GM23248 (cell line): ENCODE measurements around the gene GPR173.

Source experiments
- EZH2 ChIP-seq: fragments of 200-600 bp; sonication (generic); IDR thresholded peaks from 2 replicates; pipeline ENCODE4 v1.6.1; 2018; ENCODE audit warnings: antibody characterized with exemption, mild to moderate bottlenecking; ENCODE audit not compliant: insufficient read depth, poor library complexity, severe bottlenecking
- EZH2phosphoT487 ChIP-seq: fragments of 200-600 bp; sonication (generic); IDR thresholded peaks from 2 replicates; pipeline ENCODE4 v1.6.1; 2018; ENCODE audit warnings: antibody characterized with exemption, moderate library complexity, mild to moderate bottlenecking, low read depth; ENCODE audit not compliant: insufficient read depth

DNA sequence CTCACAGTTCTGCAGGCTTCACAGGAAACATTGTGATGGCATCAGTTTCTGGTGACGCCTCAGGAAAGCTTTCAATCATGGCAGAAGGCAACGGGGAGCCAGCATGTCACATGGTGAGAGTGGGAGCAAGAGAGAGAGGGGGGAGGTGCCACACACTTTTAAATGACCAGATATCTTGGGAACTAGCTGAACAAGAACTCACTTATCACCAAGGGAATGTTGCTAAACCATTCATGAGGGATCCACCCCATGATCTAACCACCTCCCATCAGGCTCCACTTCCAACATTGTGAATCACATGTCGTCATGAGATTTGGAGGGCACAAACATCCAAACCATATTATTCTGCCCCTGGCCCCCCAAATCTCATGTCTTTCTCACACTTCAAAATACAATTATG lies 43.3 kb upstream of the GPR173 start:
- no peak for TF ChIP-seq EZH2
- no peak for TF ChIP-seq EZH2phosphoT487
